ENCODE results near the gene NFX1. TPM values are rescaled to one million over a fixed set of nuclear protein-coding genes. Genes with fewer than 3 reads are reported as not detected.

The NFX1 gene
- polyA plus RNA-seq, 3 donors = 4.3 to 26.3 (median 8.1) TPM

- no peaks in the 10 kb centered on the region for H4K20me1 ChIP-seq (ENCODE audit: insufficient read depth, low read length)
- TF ChIP-seq CTCF (IDR thresholded peaks at IDR 0.05) = no peak
- H3K4me3 ChIP-seq (replicated peaks in 1 of 3; ENCODE audit: low read depth in 2 of 3, low read length in 3 of 3) = no peak overlapping the region
- H3K4me1 ChIP-seq (ENCODE audit: control insufficient read depth in 1 of 2, insufficient read depth in 2 of 2, low read length in 2 of 2) = peaks cover 5 to 8% of the 10 kb centered on the region in 2 donors
- H3K36me3 ChIP-seq (replicated peaks in 1 of 2; ENCODE audit: control insufficient read depth in 1 of 2, insufficient read depth in 2 of 2, low read length in 2 of 2) = no peaks in the 10 kb centered on the region
- no peak overlapping the region for H3K27ac ChIP-seq (ENCODE audit: low read depth in 1 of 2, low read length in 2 of 2)
- intact Hi-C loops (cut with micrococcal nuclease) = no loop called here
- H3K27me3 ChIP-seq (ENCODE audit: control insufficient read depth in 2 of 2, insufficient read depth in 2 of 2, low read length in 2 of 2) = no peaks in the 10 kb centered on the region
- Mint-ChIP-seq H3K27ac (no peak overlapping the region), H3K27me3 (ENCODE audit: low read depth in 3 of 3) (peaks cover 0 to 3% (median 0%) of the 10 kb centered on the region in 3 donors), H3K36me3 (no peaks in the 10 kb centered on the region), H3K4me1 (peaks cover 17% of the 10 kb centered on the region), H3K9me3 (peaks cover 0 to 2% (median 0%) of the 10 kb centered on the region in 7 donors), H3K4me3 (no peak overlapping the region)
- H3K79me2 ChIP-seq (ENCODE audit: insufficient read depth, low read length) = no peaks in the 10 kb centered on the region
- no peak overlapping the region for H2AFZ ChIP-seq (ENCODE audit: insufficient read depth, low read depth, low read length, poor library complexity, severe bottlenecking)
- H3K9me3 ChIP-seq (replicated peaks in 1 of 2; ENCODE audit: control insufficient read depth in 1 of 2, insufficient read depth in 1 of 2, low read length in 2 of 2) = no peaks in the 10 kb centered on the region
- WGBS (ENCODE audit: insufficient coverage) = 100% methylated on average over 9 of the region's 14 CpGs
- H3K4me2 ChIP-seq (replicated peaks; ENCODE audit: extremely low read depth, low read length, poor library complexity, severe bottlenecking) = no peak overlapping the region
- DNase-seq = no peak
- no peak overlapping the region for H3K9ac ChIP-seq (ENCODE audit: insufficient read depth, low read length, poor library complexity, severe bottlenecking)
These were observed 89.5 kb downstream of the NFX1 start for GRCh38 chr9:33379666-33380389.

GRCh38 chr9:33380390-33381094, 90.2 kb downstream of the NFX1 start:
- H2AFZ ChIP-seq (ENCODE audit: insufficient read depth, low read depth, low read length, poor library complexity, severe bottlenecking) = no peak overlapping the region
- no peaks in the 10 kb centered on the region for H3K36me3 ChIP-seq (replicated peaks in 1 of 2; ENCODE audit: control insufficient read depth in 1 of 2, insufficient read depth in 2 of 2, low read length in 2 of 2)
- no peak overlapping the region for H3K4me2 ChIP-seq (replicated peaks; ENCODE audit: extremely low read depth, low read length, poor library complexity, severe bottlenecking)
- WGBS (ENCODE audit: insufficient coverage) = 95% methylated on average over 5 of the region's 5 CpGs
- no peak for DNase-seq
- Mint-ChIP-seq H3K27me3 (ENCODE audit: low read depth in 3 of 3) (peaks cover 0 to 3% (median 0%) of the 10 kb centered on the region in 3 donors), H3K27ac (no peak overlapping the region), H3K4me1 (peaks cover 10% of the 10 kb centered on the region), H3K36me3 (no peaks in the 10 kb centered on the region), H3K9me3 (peaks cover 0 to 2% (median 0%) of the 10 kb centered on the region in 7 donors), H3K4me3 (no peak overlapping the region)
- TF ChIP-seq CTCF (IDR thresholded peaks at IDR 0.05) = no peak
- no peak overlapping the region for H3K4me3 ChIP-seq (replicated peaks in 1 of 3; ENCODE audit: low read depth in 2 of 3, low read length in 3 of 3)
- H3K27me3 ChIP-seq (ENCODE audit: control insufficient read depth in 2 of 2, insufficient read depth in 2 of 2, low read length in 2 of 2) = no peaks in the 10 kb centered on the region
- H3K27ac ChIP-seq (ENCODE audit: low read depth in 1 of 2, low read length in 2 of 2) = no peak overlapping the region
- no peaks in the 10 kb centered on the region for H3K9me3 ChIP-seq (replicated peaks in 1 of 2; ENCODE audit: control insufficient read depth in 1 of 2, insufficient read depth in 1 of 2, low read length in 2 of 2)
- no peaks in the 10 kb centered on the region for H4K20me1 ChIP-seq (ENCODE audit: insufficient read depth, low read length)
- no peaks in the 10 kb centered on the region for H3K79me2 ChIP-seq (ENCODE audit: insufficient read depth, low read length)
- peaks cover under 1 to 5% of the 10 kb centered on the region in 2 donors for H3K4me1 ChIP-seq (ENCODE audit: control insufficient read depth in 1 of 2, insufficient read depth in 2 of 2, low read length in 2 of 2)
- H3K9ac ChIP-seq (ENCODE audit: insufficient read depth, low read length, poor library complexity, severe bottlenecking) = no peak overlapping the region
- intact Hi-C loops (cut with micrococcal nuclease) = no loop called here

Data from CD14-positive monocyte (primary cell).